ENCODE data around the gene TREX2.
"Not testable (repeated sequence)": the region's sequence is repeated elsewhere in the genome, so short reads cannot be mapped to it uniquely, and the experiment has no call there.

TREX2 gene

GRCh38 chrX:153406011-153406410 is 39.8 kb downstream of the TREX2 start:
- no peak for FAIRE-seq

- no peak for FAIRE-seq
Measured at GRCh38 chrX:153405426-153405825, 40.4 kb downstream of the TREX2 start.

GRCh38 chrX:153404333-153404732 is 41.5 kb downstream of the TREX2 start:
- FAIRE-seq, result not testable (repeated sequence)

GRCh38 chrX:153401133-153401764 is 44.6 kb downstream of the TREX2 start, which contains the start of gene PNMA6E:
PNMA6E (minus strand) TSS chrX:153401350; CDS start chrX:153398849, 2,501 bp downstream.
- FAIRE-seq, result no peak

GRCh38 chrX:153400146-153401132 is 45.4 kb downstream of the TREX2 start:
- FAIRE-seq, result no peak

GRCh38 chrX:153398275-153398960 is 47.4 kb downstream of the TREX2 start:
- no peak for FAIRE-seq

GRCh38 chrX:153397256-153397960 is 48.4 kb downstream of the TREX2 start:
- FAIRE-seq, result no peak

- no peak for FAIRE-seq
Measured at GRCh38 chrX:153396320-153397195, 49.3 kb downstream of the TREX2 start.

- FAIRE-seq, result no peak
Measured at GRCh38 chrX:153395613-153396319, 50.1 kb downstream of the TREX2 start.

GRCh38 chrX:153394612-153395011 is 51.2 kb downstream of the TREX2 start:
- no peak for FAIRE-seq
